MM.1S (cell line): ENCODE measurements around the gene LRRC10B.

Experiments
- DNase-seq: peaks from one replicate; pipeline ENCODE4 v3.0.0-alpha.2; 2015
- H2AFZ ChIP-seq: fragments of 300-600 bp; sonication (generic); 2 replicates; pipeline ENCODE4 v1.6.0; 2016; ENCODE audit warnings: antibody characterized with exemption, low read length
- H3F3A ChIP-seq: fragments of 300-600 bp; sonication (generic); 2 replicates; pipeline ENCODE4 v1.6.1; 2016; ENCODE audit warnings: mild to moderate bottlenecking, antibody characterized with exemption, low read length, moderate library complexity, mixed read lengths; ENCODE audit not compliant: insufficient read depth
- H3K27ac ChIP-seq: fragments of 300-600 bp; sonication (generic); 2 replicates; pipeline ENCODE4 v1.5.1; 2016; ENCODE audit warnings: mild to moderate bottlenecking, low read length
- H3K27me3 ChIP-seq: fragments of 300-600 bp; sonication (generic); replicated peaks from 2 replicates; pipeline ENCODE4 v1.6.0; 2016; ENCODE audit warnings: low read length; ENCODE audit not compliant: insufficient read depth
- H3K36me3 ChIP-seq: fragments of 300-600 bp; sonication (generic); replicated peaks from 2 replicates; pipeline ENCODE4 v1.6.1; 2016; ENCODE audit warnings: mild to moderate bottlenecking, low read length, mixed read lengths; ENCODE audit not compliant: insufficient read depth
- H3K4me1 ChIP-seq: fragments of 300-600 bp; sonication (generic); 2 replicates; pipeline ENCODE4 v1.6.1; 2016; ENCODE audit warnings: low read length, mixed read lengths
- H3K4me2 ChIP-seq: fragments of 300-600 bp; sonication (generic); 2 replicates; pipeline ENCODE4 v1.6.0; 2016; ENCODE audit warnings: low read depth, low read length
- H3K4me3 ChIP-seq: fragments of 300-600 bp; sonication (generic); 2 replicates; pipeline ENCODE4 v1.5.1; 2016; ENCODE audit warnings: low read length, mixed read lengths
- H3K79me2 ChIP-seq: fragments of 300-600 bp; sonication (generic); 2 replicates; pipeline ENCODE4 v1.6.1; 2016; ENCODE audit warnings: mixed run types, low read length, mixed read lengths
- H3K9ac ChIP-seq: fragments of 300-600 bp; sonication (generic); 2 replicates; pipeline ENCODE4 v1.6.1; 2016; ENCODE audit warnings: low read length, mixed read lengths
- H3K9me2 ChIP-seq: fragments of 300-600 bp; sonication (generic); replicated peaks from 2 replicates; pipeline ENCODE4 v1.6.1; 2016; ENCODE audit warnings: mild to moderate bottlenecking, low read length, mixed read lengths; ENCODE audit not compliant: insufficient read depth
- H3K9me3 ChIP-seq: fragments of 300-600 bp; sonication (generic); replicated peaks from 2 replicates; pipeline ENCODE4 v1.6.1; 2016; ENCODE audit warnings: mild to moderate bottlenecking, low read length, mixed read lengths; ENCODE audit not compliant: insufficient read depth
- H4K20me1 ChIP-seq: fragments of 300-600 bp; sonication (generic); 2 replicates; pipeline ENCODE4 v1.6.1; 2016; ENCODE audit warnings: mild to moderate bottlenecking, low read length, moderate library complexity, mixed read lengths; ENCODE audit not compliant: insufficient read depth
- EZH2 ChIP-seq: fragments of 300-600 bp; sonication (generic); optimal IDR thresholded peaks from 2 replicates; pipeline ENCODE3; 2017; ENCODE audit warnings: low read depth, mild to moderate bottlenecking, antibody characterized with exemption, low read length, mixed read lengths
- EZH2phosphoT487 ChIP-seq: fragments of 300-600 bp; sonication (generic); IDR thresholded peaks from 2 replicates; pipeline ENCODE4 v1.6.1; 2018; ENCODE audit warnings: antibody characterized with exemption, low read length
- TF ChIP-seq, protein P1 (sequence below): fragments of 300-600 bp; sonication (generic); IDR thresholded peaks from 2 replicates; pipeline ENCODE4 v1.5.1; 2016; ENCODE audit warnings: antibody characterized with exemption, low read length, mixed read lengths

The LRRC10B gene

DNA sequence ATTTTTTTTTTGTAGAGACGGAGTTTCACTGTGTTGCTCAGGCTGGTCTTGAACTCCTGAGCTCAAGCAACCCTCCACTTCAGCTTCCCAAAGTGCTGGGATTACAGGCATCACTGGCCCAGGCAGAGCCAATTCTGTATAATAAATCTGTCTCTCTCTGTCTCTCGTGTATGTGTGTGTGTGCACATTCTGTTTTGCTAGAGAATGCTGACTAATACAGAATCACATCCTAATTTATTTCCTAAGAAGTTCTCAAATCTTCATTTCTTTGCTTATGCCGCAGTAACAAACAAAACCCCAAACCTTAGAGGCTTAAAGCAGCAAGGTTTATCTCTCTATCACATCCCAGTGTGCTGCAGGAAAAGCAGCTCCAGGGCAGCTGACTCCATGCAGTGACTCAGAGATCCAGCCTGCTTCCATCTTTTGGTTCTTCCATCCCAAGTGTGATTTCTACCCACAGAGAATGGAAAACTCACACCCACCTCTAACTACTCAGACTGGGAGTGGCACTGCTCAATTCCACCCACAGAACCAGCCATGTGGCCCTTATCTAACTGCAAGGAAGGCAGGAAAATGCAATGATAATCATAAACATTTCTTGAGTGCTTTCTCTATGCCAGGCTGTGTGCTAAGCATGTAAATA is 35.1 kb upstream of the LRRC10B start:
- Histone ChIP-seq H3K4me3 (no peak overlapping the region), H3F3A (no peaks in the 10 kb centered on the region), H3K27ac (no peak overlapping the region), H3K79me2 (no peaks in the 10 kb centered on the region), H3K9me3 (no peaks in the 10 kb centered on the region), H3K9me2 (no peaks in the 10 kb centered on the region), H4K20me1 (no peaks in the 10 kb centered on the region), H3K4me2 (no peak overlapping the region), H3K4me1 (no peaks in the 10 kb centered on the region), H2AFZ (no peak overlapping the region), H3K27me3 (0 out of 2 replicates have a peak, but pooled peaks cover 6% of the 10 kb centered on the region), H3K9ac (no peak overlapping the region), H3K36me3 (no peaks in the 10 kb centered on the region)
- TF ChIP-seq EZH2phosphoT487 (no peak), EZH2 (no peak)
- TF ChIP-seq, protein P1, sequence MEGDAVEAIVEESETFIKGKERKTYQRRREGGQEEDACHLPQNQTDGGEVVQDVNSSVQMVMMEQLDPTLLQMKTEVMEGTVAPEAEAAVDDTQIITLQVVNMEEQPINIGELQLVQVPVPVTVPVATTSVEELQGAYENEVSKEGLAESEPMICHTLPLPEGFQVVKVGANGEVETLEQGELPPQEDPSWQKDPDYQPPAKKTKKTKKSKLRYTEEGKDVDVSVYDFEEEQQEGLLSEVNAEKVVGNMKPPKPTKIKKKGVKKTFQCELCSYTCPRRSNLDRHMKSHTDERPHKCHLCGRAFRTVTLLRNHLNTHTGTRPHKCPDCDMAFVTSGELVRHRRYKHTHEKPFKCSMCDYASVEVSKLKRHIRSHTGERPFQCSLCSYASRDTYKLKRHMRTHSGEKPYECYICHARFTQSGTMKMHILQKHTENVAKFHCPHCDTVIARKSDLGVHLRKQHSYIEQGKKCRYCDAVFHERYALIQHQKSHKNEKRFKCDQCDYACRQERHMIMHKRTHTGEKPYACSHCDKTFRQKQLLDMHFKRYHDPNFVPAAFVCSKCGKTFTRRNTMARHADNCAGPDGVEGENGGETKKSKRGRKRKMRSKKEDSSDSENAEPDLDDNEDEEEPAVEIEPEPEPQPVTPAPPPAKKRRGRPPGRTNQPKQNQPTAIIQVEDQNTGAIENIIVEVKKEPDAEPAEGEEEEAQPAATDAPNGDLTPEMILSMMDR, result no peak
- DNase-seq, result no peak

DNA sequence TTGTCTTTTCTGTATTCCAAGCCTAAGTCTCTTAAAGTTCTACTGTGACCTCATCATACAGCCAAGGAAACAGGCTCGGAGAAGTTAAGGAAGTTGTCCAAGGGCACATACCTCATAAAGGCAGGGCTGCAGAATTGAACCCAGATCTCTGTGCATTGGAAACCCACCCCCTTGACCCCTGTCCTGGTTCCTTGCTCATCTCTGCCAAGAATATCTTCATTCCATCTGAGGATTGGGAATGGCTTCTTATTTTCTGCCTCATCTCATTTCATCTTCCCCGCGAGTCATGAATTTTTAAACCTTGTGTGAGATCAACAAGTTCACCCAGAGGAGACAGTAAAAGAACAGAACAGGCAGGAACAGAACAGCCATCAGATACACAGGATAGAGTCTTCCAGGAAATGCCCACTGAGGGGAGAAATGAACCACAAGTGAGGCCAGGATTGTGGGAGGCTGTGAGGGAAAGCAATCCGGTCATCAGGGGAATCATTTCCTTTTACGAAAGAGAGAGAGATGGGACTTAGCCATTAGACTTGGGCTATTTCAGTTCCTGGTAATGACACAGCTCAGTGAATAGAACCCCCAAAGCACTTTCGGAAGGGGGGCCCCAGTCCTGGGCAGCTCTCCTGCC is 34.4 kb upstream of the LRRC10B start:
- Histone ChIP-seq H3K36me3 (no peaks in the 10 kb centered on the region), H3K27ac (no peak overlapping the region), H3K4me1 (no peaks in the 10 kb centered on the region), H3K4me2 (no peak overlapping the region), H3K79me2 (no peaks in the 10 kb centered on the region), H3K9ac (no peak overlapping the region), H3K9me2 (no peaks in the 10 kb centered on the region), H3F3A (no peaks in the 10 kb centered on the region), H3K9me3 (no peaks in the 10 kb centered on the region), H3K4me3 (no peak overlapping the region), H3K27me3 (peaks cover 11% of the 10 kb centered on the region; the same call in 1 of the 2 replicates), H2AFZ (no peak overlapping the region), H4K20me1 (no peaks in the 10 kb centered on the region)
- TF ChIP-seq EZH2phosphoT487, result no peak
- TF ChIP-seq, protein P1, result no peak
- TF ChIP-seq EZH2, result no peak
- no peak for DNase-seq

DNA sequence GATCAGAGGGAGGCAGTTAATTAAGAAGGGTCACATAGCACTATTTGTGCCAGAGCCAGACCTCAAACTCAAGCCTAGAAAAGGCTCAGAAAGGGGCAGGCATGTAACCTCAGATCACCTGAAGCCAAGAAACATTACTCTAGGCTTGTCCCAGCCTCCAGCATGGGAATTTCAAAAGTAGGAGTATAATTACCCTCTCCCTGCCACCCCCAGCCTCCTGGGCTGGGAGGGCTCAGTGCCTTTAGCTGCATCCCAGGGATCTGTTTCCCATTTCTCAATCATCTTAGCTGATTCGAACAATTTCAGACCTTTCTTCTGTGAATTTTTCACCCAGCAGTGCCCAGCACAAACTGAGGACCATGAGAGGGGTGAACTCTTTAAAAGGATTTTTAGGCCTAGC is 33.1 kb upstream of the LRRC10B start:
- no peak for TF ChIP-seq EZH2phosphoT487
- TF ChIP-seq, protein P1, result no peak
- no peak for TF ChIP-seq EZH2
- Histone ChIP-seq H3K36me3 (no peaks in the 10 kb centered on the region), H3K9me2 (no peaks in the 10 kb centered on the region), H3K79me2 (no peaks in the 10 kb centered on the region), H2AFZ (no peak overlapping the region), H3K9me3 (no peaks in the 10 kb centered on the region), H3K4me2 (no peak overlapping the region), H3F3A (no peaks in the 10 kb centered on the region), H3K4me3 (no peak overlapping the region), H4K20me1 (no peaks in the 10 kb centered on the region), H3K9ac (no peak overlapping the region), H3K27ac (no peak overlapping the region), H3K27me3 (peaks cover 19% of the 10 kb centered on the region), H3K4me1 (no peaks in the 10 kb centered on the region)
- no peak for DNase-seq
